Subcutaneous adipose tissue (tissue), 4 donors: Measurements from ENCODE around the gene C1orf53. TPM values are rescaled to one million over a fixed set of nuclear protein-coding genes. Genes with fewer than 3 reads are reported as not detected.

Experiments
- total RNA-seq, 4 donors: library from RNA; depleted of rRNA; stranded (reverse); fragments of >200 nt; gene quantifications; one replicate each; pipeline ENCODE4 v1.1.0, GENCODE V29; 2016
- TF ChIP-seq, protein P1 (sequence below): fragments of 450-650 bp; IDR thresholded peaks from one replicate; pipeline ENCODE4 v1.5.1; 2016; ENCODE audit warnings: low read depth, mild to moderate bottlenecking, control low read depth, antibody characterized with exemption, moderate library complexity

C1orf53 gene
- total RNA-seq, 4 donors from 2014 or later: 3.7 to 8.5 (median 7.0) TPM

DNA sequence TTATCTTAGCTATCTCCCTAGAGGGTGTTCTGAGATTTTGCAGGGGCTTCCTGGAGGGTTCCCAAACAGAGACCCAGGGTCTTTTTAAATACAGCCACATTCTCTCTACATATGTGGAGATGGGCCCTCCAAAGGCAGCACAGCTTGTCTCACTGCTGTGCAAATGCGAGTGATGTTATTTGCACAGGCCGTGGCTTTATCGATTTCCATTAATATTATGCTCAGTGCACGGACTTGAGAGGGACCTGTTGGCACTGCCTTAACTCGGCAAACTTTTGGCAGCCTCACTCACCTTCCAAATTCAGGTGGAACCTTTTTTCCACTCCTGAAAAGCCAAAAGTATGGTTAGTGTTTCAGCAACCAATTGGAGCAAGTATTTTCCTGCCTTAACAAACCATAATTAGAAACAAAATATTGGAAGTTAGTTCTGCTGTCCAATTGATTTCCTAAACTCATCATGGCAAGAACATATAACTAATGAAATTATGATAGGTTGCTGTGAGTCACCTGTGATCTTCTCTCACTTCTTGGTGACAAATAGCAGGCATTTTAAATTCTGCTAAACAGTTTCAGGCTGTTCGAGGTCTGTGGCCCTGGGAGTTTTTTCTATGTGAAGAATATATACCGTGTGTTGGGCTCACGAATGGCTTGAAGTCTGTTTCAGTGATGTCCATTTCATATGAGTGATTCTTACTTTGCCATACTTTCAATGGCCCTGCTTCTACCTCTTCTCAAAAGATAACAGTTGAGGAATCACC lies 25.7 kb downstream of the C1orf53 start:
- TF ChIP-seq, protein P1, sequence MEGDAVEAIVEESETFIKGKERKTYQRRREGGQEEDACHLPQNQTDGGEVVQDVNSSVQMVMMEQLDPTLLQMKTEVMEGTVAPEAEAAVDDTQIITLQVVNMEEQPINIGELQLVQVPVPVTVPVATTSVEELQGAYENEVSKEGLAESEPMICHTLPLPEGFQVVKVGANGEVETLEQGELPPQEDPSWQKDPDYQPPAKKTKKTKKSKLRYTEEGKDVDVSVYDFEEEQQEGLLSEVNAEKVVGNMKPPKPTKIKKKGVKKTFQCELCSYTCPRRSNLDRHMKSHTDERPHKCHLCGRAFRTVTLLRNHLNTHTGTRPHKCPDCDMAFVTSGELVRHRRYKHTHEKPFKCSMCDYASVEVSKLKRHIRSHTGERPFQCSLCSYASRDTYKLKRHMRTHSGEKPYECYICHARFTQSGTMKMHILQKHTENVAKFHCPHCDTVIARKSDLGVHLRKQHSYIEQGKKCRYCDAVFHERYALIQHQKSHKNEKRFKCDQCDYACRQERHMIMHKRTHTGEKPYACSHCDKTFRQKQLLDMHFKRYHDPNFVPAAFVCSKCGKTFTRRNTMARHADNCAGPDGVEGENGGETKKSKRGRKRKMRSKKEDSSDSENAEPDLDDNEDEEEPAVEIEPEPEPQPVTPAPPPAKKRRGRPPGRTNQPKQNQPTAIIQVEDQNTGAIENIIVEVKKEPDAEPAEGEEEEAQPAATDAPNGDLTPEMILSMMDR: no peak

DNA sequence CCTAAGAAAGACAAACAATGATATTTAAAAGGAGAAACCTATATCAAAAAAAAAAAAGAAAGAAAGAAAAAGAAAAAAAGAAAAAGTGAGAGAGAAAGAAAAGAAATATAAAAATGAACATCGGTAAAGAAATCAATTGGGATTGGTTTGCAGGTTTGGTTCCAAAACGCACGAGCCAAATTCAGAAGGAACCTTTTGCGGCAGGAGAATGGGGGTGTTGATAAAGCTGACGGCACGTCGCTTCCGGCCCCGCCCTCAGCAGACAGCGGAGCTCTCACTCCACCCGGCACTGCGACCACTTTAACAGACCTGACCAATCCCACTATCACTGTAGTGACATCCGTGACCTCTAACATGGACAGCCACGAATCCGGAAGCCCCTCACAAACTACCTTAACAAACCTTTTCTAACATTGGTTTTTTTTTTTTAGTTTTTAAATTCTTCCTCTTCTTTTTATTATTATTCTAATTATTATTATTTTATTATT lies 26.5 kb downstream of the C1orf53 start:
- TF ChIP-seq, protein P1: no peak

DNA sequence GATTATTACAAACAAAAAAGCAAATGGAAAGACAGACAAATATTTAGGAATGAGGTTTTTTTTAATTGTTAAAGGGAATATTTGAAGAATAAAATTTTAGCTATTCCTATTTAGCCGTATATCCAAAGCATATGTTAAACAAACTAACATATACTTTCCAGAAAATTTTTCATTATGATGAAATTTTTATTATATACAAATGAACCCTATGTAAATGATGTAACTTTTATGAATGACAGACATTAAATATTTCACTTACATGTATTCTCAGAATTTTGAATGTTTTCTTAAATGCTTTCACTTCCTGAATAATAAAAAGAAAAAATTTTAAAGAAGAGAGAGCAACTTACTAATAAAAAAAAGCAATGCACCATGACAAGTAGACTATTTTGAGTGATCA lies 30.6 kb downstream of the C1orf53 start:
- TF ChIP-seq, protein P1: no peak

DNA sequence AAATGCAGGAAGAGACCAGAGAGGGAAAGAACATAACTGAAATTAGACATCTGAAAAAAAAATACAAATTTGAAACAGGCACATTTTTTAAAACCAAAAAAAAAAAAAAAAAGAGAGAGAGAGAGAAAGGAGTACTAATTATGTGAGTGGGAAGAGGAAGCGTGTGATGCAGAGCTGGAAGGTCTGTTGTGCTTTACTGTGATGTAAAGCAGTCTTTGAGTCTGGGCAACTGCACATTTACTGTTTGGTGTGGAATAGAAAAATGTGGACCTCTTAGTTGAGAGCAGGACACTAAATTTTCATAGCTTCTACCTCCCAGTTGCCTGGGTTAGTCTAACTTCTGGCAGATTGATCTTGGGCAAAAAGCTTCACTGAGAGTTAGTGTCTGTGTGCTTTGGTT lies 31.2 kb downstream of the C1orf53 start:
- TF ChIP-seq, protein P1: no peak

DNA sequence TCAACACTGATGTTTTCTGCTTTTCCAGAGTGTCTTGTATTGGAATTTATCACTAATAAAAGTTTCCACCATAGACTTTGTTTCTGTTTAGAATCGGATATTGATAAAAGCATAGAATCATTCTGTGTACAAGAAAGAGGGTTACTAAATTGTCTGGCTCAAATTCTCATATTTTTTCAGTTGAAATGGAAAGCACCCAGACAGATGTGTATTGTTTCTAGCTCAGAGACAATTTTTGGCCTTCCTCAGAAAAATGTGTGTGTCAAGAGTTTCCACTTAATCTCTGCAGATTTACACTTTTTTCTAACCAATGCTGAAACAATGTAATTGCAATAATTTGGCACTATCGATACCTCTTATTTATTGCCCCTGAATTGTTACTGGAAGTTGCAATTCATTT lies 35.0 kb downstream of the C1orf53 start:
- TF ChIP-seq, protein P1: no peak

DNA sequence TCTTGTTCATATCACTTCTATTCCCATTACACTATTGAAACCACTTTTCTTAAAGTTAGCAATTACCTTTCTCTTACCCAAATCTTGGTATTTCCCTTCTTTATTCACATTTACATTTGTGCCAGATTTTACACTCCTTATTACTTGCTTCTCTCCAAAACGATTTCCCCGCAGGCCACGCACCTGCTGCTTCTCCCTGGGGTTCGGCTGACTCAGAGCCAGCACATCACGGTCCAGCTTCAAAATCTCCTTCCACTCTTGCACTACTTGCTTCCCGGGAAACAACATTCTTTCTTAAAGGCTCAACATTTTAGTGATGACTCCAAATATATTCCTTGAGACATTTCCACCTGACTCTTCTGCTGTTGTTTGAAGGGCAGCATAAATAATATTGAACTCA lies 35.5 kb downstream of the C1orf53 start:
- TF ChIP-seq, protein P1: no peak

DNA sequence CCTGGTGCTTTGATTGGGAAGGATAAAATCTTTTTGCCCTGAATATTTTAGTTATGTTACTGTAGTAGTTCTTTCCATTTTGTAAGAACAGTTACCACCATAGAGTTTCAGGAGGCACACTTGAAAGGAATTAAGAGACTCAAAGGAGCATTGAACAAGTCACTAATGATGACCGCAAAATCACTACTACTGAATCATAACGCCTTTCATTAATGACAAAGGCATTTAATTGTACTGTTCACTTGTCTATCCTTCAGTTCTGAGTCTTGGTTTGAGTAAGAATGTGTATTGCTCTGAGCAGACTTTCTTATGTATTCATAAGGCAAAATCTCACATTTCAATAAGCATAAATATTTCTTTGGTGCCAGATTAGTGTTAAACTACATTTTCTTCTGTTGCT lies 39.6 kb downstream of the C1orf53 start:
- TF ChIP-seq, protein P1: no peak
